ENCODE data around the gene MRPL34. TPM values are rescaled to one million over a fixed set of nuclear protein-coding genes. Genes with fewer than 3 reads are reported as not detected.

Gene MRPL34
- total and polyA plus RNA-seq, 9 of the 15 experiments (the other 6 are each of a cell fraction or from before 2014, with no cell fraction given): 11.5 to 256 (median 72.5) TPM

- TF ChIP-seq THRB (CRISPR knock-in tag; conservative IDR thresholded peaks at IDR 0.05) (no peak), ZNF507 (tag; conservative IDR thresholded peaks at IDR 0.05) (no peak), NR3C1 (CRISPR knock-in tag; IDR thresholded peaks at IDR 0.05) (no peak), ZNF354B (CRISPR knock-in tag; IDR thresholded peaks at IDR 0.05) (no peak), BCL6 (CRISPR knock-in tag; IDR thresholded peaks at IDR 0.05) (no peak), L3MBTL2 (IDR thresholded peaks at IDR 0.05) (peak; percentile 79), ARHGAP35 (IDR thresholded peaks at IDR 0.05; ENCODE audit: partially characterized antibody) (no peak), CCAR2 (IDR thresholded peaks at IDR 0.05; ENCODE audit: low read depth, low read length) (no peak), ZNF174 (CRISPR knock-in tag; IDR thresholded peaks at IDR 0.05) (no peak), POLR2G (IDR thresholded peaks at IDR 0.05; ENCODE audit: low read depth, low read length) (peak; percentile 87), ZNF165 (CRISPR knock-in tag; IDR thresholded peaks at IDR 0.05; ENCODE audit: borderline replicate concordance) (no peak), SNIP1 (IDR thresholded peaks at IDR 0.05; ENCODE audit: low read depth) (no peak), NR0B1 (IDR thresholded peaks at IDR 0.05; ENCODE audit: partially characterized antibody) (no peak), HEY1 (CRISPR knock-in tag; IDR thresholded peaks at IDR 0.05; ENCODE audit: borderline replicate concordance) (no peak), CHD2 (IDR thresholded peaks at IDR 0.05; ENCODE audit: low read depth, low read length) (no peak), MEF2D (tag; conservative IDR thresholded peaks at IDR 0.05; ENCODE audit: low read depth) (no peak), LEF1 (IDR thresholded peaks at IDR 0.05) (no peak), ZBTB49 (CRISPR knock-in tag; IDR thresholded peaks at IDR 0.05; ENCODE audit: borderline replicate concordance) (no peak), TOE1 (IDR thresholded peaks at IDR 0.05; ENCODE audit: borderline replicate concordance) (no peak; the same call in 1 of the 2 replicates), TOE1 (CRISPR knock-in tag; IDR thresholded peaks at IDR 0.05; ENCODE audit: borderline replicate concordance, low read depth) (no peak), HDAC6 (IDR thresholded peaks at IDR 0.05; ENCODE audit: low read depth, low read length) (no peak), ZNF551 (CRISPR knock-in tag; IDR thresholded peaks at IDR 0.05) (no peak), NR2C1 (IDR thresholded peaks at IDR 0.05) (no peak), NR2C1 (tag; IDR thresholded peaks at IDR 0.05) (no peak), ZNF347 (CRISPR knock-in tag; IDR thresholded peaks at IDR 0.05; ENCODE audit: low read depth) (no peak), POLR2A (conservative IDR thresholded peaks at IDR 0.05) (peak; percentile 84), YBX1 (IDR thresholded peaks at IDR 0.05) (no peak), U2AF1 (optimal IDR thresholded peaks at IDR 0.05; ENCODE audit: low read depth, low read length) (no peak)
These were observed 13.2 kb upstream of the MRPL34 start (continued) for GRCh38 chr19:17292301-17293074.

All from K562 (cell line).